Stimulated activated naive CD8-positive, alpha-beta T cell treated with anti-CD3 and anti-CD28 coated beads, Interleukin-15, amount 100 ng/mL, for 72 hours (primary cell): Measurements from ENCODE around the gene ARHGEF16.

ENCODE experiments used
- ATAC-seq: fragments of 150-1000 bp; cut with Tn5 transposase; 2 replicates; pipeline ENCODE4 v1.10.0; 2021; ENCODE audit warnings: mild to moderate bottlenecking, moderate library complexity
- DNase-seq, 2 donors: peaks; one replicate each; pipeline ENCODE4 v3.0.0; 2021 to 2022
- H3K27ac Mint-ChIP-seq, 2 donors: one replicate each; pipeline ENCODE4 v1.8.0; 2022; ENCODE audit warnings: mild to moderate bottlenecking in 2 of 2, mixed read lengths in 2 of 2, moderate library complexity in 2 of 2
- H3K27me3 Mint-ChIP-seq: one replicate; pipeline ENCODE4 v1.8.0; 2022; ENCODE audit warnings: mixed read lengths
- H3K4me1 Mint-ChIP-seq: one replicate; pipeline ENCODE4 v1.8.0; 2022; ENCODE audit warnings: mild to moderate bottlenecking, mixed read lengths
- H3K4me3 Mint-ChIP-seq, 2 donors: one replicate each; pipeline ENCODE4 v1.8.0; 2022; ENCODE audit warnings: mild to moderate bottlenecking in 2 of 2, mixed read lengths in 2 of 2, moderate library complexity in 1 of 2
- H3K9me3 Mint-ChIP-seq, 2 donors: one replicate each; pipeline ENCODE4 v1.8.0; 2022; ENCODE audit warnings: mixed read lengths in 2 of 2

Gene ARHGEF16

DNA sequence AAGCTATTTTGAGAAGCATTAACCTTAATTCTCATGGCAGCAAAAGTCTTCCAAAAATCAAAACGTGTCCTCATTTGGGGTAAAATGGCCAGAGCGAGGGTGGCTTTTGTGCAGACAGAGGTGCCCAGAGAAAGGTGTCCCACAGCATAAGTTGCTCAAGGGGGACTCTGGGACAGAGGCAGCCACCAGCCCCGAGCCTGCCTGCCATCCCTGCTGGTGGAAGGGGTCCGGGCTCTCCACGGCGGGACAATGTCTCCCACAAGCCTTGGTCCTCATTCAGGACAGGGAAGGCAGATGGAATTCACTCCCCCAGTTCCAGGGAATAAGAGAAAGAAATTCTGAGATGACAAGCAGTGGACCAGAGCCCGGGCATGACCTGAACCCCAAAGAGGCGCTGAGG lies 12.6 kb upstream of the ARHGEF16 start:
- Mint-ChIP-seq H3K27me3 (peaks cover 8% of the 10 kb centered on the region), H3K9me3 (no peaks in the 10 kb centered on the region), H3K27ac (no peak overlapping the region), H3K4me1 (no peaks in the 10 kb centered on the region), H3K4me3 (no peak overlapping the region)
- ATAC-seq (no peak), DNase-seq (no peak)

DNA sequence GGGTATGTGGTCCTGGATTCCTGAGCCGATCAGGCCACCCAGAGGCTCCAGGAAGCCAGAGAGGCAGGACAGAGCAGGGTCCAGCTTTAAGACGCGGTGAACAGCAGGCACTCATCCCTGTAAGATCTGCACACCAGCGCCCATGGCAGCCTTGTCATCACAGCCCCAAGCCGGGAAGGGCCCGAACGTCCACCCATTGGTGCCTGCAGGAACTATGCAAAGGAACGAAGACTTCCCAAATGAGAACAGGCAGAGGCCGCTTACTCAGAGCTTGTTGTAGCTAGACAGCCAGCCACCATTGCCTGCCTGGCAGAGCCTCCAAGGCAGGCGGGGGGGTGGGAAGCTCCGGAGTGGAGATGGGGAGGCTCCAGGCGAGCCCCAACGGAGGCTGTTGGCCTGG lies 12.1 kb upstream of the ARHGEF16 start:
- H3K27me3 Mint-ChIP-seq, result peaks cover 8% of the 10 kb centered on the region
- H3K9me3 Mint-ChIP-seq, result peaks cover 0 to under 1% of the 10 kb centered on the region in 2 donors
- ATAC-seq, result no peak
- no peak overlapping the region for H3K27ac Mint-ChIP-seq
- no peak for DNase-seq
- no peaks in the 10 kb centered on the region for H3K4me1 Mint-ChIP-seq
- no peak overlapping the region for H3K4me3 Mint-ChIP-seq

DNA sequence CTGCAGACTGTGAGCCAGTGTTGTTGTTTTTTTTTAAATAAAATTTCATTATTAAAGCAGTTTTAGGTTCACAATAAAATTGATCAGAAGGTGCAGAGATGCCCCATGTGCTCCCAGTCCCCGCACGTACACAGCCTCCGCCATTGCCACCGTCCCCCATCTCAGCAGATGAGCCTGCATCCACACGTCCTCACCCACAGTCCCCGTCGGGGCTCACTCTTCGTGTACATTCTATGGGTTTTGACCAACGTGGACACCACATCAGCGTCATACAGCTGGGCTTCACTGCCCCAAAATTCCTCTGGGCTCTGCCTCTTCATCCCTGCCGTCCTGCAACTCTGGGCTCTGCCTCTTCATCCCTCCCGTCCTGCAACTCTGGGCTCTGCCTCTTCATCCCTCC lies 11.6 kb upstream of the ARHGEF16 start:
- Mint-ChIP-seq H3K4me3 (no peak overlapping the region), H3K4me1 (no peaks in the 10 kb centered on the region), H3K9me3 (peaks cover 0 to 5% of the 10 kb centered on the region in 2 donors), H3K27me3 (peaks cover 8% of the 10 kb centered on the region), H3K27ac (no peak overlapping the region)
- ATAC-seq, result no peak
- DNase-seq, result no peak

DNA sequence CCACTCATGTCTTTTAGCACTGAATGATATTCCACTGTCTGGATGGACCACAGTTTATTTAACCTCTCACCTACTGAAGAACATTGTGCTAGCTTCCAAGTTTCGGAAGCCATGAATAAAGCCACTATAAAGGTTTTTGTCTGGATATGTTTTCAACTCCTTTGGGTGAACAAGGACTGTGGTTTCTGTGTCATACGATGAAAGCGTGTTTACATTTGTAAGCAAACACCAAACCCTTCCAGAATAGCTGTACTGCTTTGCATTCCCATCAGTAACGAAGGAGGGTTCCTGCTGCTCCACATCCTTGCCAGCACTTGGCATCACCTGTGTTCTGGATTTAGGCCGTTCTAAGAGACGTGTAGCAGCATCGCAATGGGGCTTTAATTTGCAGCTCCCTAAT lies 10.7 kb upstream of the ARHGEF16 start:
- peaks cover 8% of the 10 kb centered on the region for H3K27me3 Mint-ChIP-seq
- H3K9me3 Mint-ChIP-seq, result peaks cover 0 to 5% of the 10 kb centered on the region in 2 donors
- no peak for DNase-seq
- H3K4me3 Mint-ChIP-seq, result no peak overlapping the region
- no peak for ATAC-seq
- H3K4me1 Mint-ChIP-seq, result no peaks in the 10 kb centered on the region
- no peak overlapping the region for H3K27ac Mint-ChIP-seq

DNA sequence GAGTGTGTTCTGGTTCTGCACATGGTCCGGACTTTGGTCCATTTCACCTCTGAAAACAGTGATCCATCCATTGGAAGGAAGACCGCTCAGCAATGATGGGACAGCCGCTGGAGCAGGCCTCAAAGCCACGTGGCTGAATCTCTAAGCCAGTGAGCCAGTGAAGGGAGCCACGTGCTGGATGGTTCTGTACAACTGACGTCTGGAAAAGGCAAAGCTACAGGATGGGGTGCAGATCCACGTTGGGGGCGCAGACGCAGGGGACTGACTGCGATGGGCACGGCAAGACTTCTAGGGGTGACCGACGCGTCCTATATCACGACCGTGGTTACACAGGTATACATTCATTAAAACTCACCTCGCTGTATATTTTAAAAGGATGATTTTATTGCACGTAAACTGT lies 10.2 kb upstream of the ARHGEF16 start:
- H3K4me1 Mint-ChIP-seq, result no peaks in the 10 kb centered on the region
- H3K9me3 Mint-ChIP-seq, result peaks cover 0 to 5% of the 10 kb centered on the region in 2 donors
- no peak for DNase-seq
- no peak overlapping the region for H3K4me3 Mint-ChIP-seq
- no peak overlapping the region for H3K27ac Mint-ChIP-seq
- ATAC-seq, result no peak
- H3K27me3 Mint-ChIP-seq, result peaks cover 9% of the 10 kb centered on the region

DNA sequence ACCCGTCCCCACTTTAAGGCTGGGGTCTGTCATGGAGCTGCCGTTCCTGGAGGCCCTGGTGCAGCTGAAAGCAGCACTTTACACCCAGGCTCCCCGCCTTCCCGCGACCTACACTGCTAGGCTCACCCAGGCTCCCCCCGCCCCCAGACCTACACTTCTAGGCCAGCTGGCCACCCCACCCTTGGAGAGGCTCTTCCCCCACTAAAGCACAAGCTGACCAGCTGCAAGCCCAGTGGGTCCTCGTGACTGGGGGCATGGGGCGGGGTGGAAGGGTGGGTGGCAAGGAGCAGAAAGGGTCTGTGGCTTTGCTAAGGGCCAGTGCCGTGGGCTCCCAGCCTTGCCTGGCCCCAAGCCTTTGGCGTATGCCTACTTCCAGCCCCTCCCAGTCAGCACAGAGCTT lies 9.7 kb upstream of the ARHGEF16 start:
- DNase-seq, result no peak
- Mint-ChIP-seq H3K4me3 (no peak overlapping the region), H3K4me1 (no peaks in the 10 kb centered on the region), H3K27ac (no peak overlapping the region), H3K9me3 (peaks cover 0 to 5% of the 10 kb centered on the region in 2 donors), H3K27me3 (peaks cover 13% of the 10 kb centered on the region)
- no peak for ATAC-seq

DNA sequence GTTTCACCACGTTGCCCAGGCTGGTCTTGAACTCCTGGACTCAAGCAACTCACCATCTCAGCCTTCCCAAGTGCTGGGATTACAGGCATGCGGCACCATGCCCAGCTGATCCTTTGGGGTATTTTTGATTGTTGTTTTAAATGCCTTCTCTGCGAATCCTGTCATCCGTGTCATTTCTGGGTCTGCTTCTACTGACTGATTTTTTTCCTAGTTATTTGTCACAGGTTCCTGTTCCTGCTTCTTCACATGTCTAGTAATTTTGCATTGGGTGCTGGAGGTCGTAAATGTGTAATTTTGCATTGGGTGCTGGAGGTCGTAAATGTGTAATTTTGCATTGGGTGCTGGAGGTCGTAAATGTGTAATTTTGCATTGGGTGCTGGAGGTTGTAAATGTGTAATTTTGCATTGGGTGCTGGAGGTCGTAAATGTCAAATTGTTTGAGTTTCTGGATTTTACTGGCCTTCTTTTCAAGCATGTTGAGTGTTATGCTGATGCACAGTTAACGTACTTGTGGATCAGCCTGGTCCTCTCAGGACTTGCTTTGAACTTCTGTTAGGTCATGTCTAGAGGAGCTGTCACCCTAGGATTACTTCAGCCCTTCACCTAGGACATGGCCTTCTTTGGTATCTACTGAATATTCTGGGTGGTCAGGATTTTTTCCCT lies 4.1 kb upstream of the ARHGEF16 start:
- Mint-ChIP-seq H3K4me1 (peaks cover 10% of the 10 kb centered on the region), H3K4me3 (no peak overlapping the region), H3K27me3 (peaks cover 18% of the 10 kb centered on the region), H3K9me3 (peaks cover 0 to 5% of the 10 kb centered on the region in 2 donors), H3K27ac (no peak overlapping the region)
- no peak for DNase-seq
- ATAC-seq, result no peak

DNA sequence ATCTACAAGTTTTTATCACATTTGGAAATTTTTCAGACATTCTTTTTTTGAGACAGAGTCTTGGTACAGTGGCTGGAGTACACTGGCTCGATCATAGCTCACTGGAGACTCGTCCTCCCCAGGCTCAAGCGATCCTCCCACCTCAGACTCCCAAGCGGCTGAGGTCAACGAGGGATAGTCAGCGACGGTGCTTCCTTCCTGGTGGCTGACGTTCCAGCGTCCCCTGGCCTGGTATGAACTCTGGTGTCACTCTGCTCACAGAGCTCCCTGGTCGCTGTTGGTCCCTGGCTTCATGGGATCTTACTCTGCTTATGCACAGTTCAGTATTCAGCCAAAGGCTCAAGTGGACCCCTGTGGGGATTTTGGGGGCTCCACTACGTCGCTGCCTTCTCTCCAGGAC lies 3.5 kb upstream of the ARHGEF16 start:
- no peak overlapping the region for H3K27ac Mint-ChIP-seq
- no peak for DNase-seq
- H3K9me3 Mint-ChIP-seq, result peaks cover 0 to 5% of the 10 kb centered on the region in 2 donors
- H3K4me3 Mint-ChIP-seq, result no peak overlapping the region
- ATAC-seq, result no peak
- peaks cover 10% of the 10 kb centered on the region for H3K4me1 Mint-ChIP-seq
- peaks cover 18% of the 10 kb centered on the region for H3K27me3 Mint-ChIP-seq

DNA sequence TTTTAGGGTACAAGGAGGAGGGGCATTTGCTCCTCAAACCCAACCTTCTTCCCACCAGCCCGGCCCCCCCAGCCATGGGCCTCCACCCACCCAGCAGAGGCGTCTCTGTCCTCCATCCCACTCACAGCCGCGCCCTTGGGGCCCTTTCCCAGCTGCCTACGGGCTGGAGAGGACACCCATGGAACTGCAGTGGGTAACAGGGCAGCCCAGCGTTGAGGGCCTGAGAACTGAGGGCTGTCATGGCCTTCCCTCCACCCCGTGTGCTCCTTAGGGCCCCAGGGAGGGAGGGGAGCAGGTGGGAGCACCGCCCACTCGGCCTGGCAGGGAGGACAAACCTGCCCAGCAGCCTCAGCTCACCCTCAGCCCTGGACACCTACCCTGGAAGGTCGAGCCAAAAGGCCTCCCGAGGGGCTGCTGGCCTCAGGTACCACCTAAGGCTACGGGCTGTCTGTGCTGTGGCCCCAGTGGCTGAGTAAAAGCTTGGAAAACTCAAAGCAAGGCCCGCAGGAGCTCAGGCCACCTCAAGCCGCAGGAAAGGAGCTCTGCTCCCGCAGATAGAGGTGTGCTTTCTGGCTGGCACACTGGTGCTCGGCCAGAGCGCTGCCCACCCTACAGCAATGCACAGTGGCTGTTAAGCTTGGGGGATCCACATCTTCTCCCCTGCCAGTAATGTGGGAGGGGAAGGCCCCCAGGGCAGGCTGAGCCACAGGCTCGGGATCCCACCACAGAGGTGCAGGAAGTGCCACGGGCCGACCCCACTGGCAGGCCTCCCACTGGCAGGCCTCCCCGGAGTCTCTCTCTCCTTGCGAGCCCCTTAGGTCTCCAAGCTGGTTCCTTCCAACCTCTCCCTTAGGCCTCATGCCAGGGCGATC lies 2.2 kb upstream of the ARHGEF16 start:
- ATAC-seq (no peak), DNase-seq (no peak)
- H3K4me1 Mint-ChIP-seq, result peaks cover 10% of the 10 kb centered on the region
- no peak overlapping the region for H3K4me3 Mint-ChIP-seq
- H3K27me3 Mint-ChIP-seq, result peaks cover 18% of the 10 kb centered on the region
- peaks cover 0 to 5% of the 10 kb centered on the region in 2 donors for H3K9me3 Mint-ChIP-seq
- no peak overlapping the region for H3K27ac Mint-ChIP-seq

DNA sequence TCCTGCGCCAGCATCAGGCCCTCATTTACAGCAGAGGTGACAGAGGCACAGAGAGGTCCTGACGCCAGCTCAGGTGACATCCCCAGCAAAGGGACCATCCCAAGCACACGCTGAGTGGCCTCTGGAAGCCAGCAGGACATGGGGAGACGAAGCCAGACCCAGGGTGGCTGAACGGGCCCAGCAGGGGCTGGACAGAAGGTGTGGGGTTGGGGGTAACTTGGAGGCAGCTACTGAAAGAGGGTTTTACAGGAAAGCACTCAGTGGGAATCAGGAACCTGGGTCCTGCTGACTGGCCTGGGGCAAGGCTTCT lies 1.6 kb upstream of the ARHGEF16 start:
- DNase-seq (no peak), ATAC-seq (no peak)
- Mint-ChIP-seq H3K27ac (no peak overlapping the region), H3K4me1 (peaks cover 10% of the 10 kb centered on the region), H3K4me3 (no peak overlapping the region), H3K27me3 (peaks cover 18% of the 10 kb centered on the region), H3K9me3 (peaks cover 0 to under 1% of the 10 kb centered on the region in 2 donors)

DNA sequence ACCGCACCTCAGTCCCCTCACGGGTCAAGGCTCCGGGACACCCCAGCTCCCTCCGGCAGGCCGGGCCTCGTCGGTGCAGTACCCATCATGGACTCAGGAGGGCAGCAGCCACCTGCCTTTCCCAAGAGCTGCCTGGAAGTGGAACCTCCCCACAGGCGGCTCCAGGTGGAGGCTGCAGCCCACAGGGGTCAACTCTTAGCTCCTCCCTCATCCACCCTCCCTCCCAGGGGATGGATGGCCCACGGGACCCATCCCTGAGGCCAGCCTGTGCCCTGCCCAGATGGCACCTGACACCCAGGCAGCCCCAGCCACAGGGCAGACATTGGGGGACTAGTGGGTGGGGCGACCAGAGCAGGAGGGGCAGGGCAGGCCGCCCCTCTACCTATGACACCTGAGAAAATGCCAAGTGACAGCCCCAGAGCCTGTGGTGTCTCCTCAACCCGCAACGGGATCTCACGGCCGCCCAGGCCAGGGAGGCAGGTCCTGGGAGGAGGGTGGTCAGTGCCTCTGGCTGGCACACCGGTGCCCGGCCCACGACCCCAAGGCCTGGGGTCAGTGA lies 1.2 kb upstream of the ARHGEF16 start:
- peak; percentile 81 for ATAC-seq
- peak; percentile 76 to 77 for DNase-seq
- H3K27ac Mint-ChIP-seq, result no peak overlapping the region
- H3K27me3 Mint-ChIP-seq, result peaks cover 18% of the 10 kb centered on the region
- H3K4me3 Mint-ChIP-seq, result peak overlapping the region in 1 of 2 donors; percentile 54
- H3K4me1 Mint-ChIP-seq, result peaks cover 10% of the 10 kb centered on the region
- H3K9me3 Mint-ChIP-seq, result no peaks in the 10 kb centered on the region

DNA sequence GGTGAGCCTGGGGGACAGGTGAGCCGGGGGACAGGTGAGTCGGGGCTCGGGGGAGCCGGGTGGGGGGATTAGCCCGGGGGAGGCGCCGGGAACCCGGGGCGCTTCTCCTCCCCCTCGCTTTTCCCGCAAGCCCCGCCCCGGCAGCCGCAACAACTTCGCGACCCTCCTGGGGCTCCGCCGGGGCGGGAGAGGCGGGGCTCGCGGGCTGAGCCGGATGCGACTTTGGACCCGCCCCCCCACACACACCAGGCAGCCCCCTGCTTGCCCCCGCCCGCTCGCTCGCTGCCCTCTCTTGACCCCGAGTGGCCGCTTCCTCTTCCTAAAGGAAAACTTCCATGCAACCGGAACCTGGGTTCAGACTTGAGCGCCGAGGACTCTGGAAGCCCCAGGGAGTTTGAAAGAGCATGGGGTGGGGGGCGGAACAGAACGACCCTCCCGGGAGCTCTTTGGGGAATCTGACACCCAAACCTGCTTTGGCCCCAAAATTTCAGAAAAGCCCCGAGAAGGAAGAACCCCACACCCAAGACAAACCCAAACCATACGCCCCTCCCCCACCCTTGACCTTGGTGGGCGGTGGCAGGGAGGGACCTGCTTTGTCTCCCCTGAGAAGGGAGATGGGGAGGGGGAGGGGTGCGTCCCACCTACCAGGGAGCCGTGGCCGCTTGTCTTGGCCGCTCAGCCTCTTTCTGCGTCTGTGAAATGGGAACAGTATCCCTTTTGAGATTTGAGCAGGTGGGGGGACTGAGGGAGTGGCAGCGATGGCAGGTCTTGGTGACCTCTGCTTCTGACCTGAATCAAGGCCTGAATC lies 550 bp downstream of the ARHGEF16 start:
- H3K4me3 Mint-ChIP-seq, result peak overlapping the region; percentile 70 to 77
- no peak overlapping the region for H3K27ac Mint-ChIP-seq
- H3K9me3 Mint-ChIP-seq, result no peaks in the 10 kb centered on the region
- peaks cover 10% of the 10 kb centered on the region for H3K4me1 Mint-ChIP-seq
- peaks cover 11% of the 10 kb centered on the region for H3K27me3 Mint-ChIP-seq
- ATAC-seq (no peak), DNase-seq (no peak)

DNA sequence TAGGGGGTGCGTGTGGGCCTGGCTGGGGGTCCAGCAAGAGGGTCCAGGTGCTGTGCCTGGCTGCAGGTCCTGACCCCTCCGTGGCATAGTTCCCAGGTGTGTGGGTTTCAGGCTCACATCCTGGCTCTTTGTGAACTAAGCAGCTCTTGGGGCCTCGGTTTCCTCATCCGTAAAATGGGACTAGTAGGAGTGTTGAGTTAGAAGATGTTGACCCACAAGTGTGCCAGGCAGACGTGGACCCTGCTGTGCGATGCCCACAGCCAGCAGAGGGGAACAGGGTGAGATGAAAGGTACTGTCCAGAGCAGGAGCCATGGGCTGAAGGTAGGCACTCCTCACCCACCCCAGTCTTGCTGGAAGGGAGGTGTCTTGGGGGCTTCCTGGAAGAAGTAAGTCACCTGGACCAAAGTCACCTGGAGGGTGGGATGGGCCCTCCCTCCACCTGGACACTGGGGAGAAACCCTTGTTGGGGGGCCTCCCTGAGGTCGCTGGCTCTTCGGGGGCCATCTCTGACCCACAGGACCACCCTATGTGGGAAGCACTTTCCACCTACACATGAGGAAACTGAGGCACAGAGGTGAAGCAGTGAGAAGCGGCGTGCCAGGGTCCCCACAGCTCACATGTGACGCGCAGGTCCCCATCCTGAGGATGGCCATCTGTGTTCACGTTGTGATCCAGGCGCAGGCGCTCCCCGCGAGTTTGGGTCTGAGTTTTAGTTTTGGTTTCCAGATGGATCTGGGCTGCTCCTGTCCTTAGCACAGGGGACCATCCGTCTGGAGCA lies 1.4 kb downstream of the ARHGEF16 start:
- ATAC-seq (no peak), DNase-seq (no peak)
- Mint-ChIP-seq H3K9me3 (no peaks in the 10 kb centered on the region), H3K4me1 (peaks cover 10% of the 10 kb centered on the region), H3K27me3 (peaks cover 11% of the 10 kb centered on the region), H3K4me3 (peak overlapping the region; percentile 70 to 77), H3K27ac (no peak overlapping the region)

DNA sequence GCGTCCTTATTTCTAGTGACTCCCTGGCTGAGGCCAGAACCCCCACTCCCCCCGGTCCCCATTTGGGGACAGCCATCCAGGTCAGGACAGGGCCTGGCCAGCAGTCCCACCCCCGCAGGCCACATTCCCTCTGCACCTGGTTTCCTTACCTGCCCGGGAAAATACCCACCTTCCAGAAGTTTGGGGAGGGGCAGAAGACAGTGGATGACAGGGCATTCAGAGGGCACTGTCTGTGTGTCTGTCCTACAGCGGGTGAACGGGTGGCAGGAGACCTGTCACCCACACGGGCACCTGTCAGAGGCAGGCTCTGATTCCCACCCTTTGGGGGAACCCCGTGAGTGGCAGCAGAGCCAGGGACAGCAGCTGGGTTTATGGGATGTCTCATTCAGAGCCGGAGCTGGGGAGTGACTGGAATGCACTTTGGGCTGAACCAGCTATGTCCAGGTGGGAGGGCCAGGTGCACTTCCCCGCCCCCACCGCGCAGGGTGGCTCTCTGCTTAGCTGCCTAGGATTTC lies 2.0 kb downstream of the ARHGEF16 start:
- H3K4me3 Mint-ChIP-seq, result no peak overlapping the region
- no peak overlapping the region for H3K27ac Mint-ChIP-seq
- ATAC-seq, result no peak

More for the DNA sequence above, 2.0 kb downstream of the ARHGEF16 start:
- Mint-ChIP-seq H3K4me1 (peaks cover 10% of the 10 kb centered on the region), H3K27me3 (peaks cover 11% of the 10 kb centered on the region), H3K9me3 (no peaks in the 10 kb centered on the region)
- DNase-seq, result no peak
